OCI-LY1 (cell line): ENCODE results near the gene KIAA0586.
"Not testable (repeated sequence)": the region's sequence is repeated elsewhere in the genome, so short reads cannot be mapped to it uniquely, and the experiment has no call there.

ENCODE experiments used
- H2AFZ ChIP-seq: fragments of 200-600 bp; sonication (generic), shearing (Covaris generic); 2 replicates; pipeline ENCODE4 v1.6.0; 2014; ENCODE audit warnings: antibody characterized with exemption, mild to moderate bottlenecking, low read length
- H3F3A ChIP-seq: fragments of 200-600 bp; sonication (generic), shearing (Covaris generic); 2 replicates; pipeline ENCODE4 v1.6.0; 2014; ENCODE audit warnings: mild to moderate bottlenecking, antibody characterized with exemption, low read length, moderate library complexity; ENCODE audit not compliant: insufficient read depth
- H3K27ac ChIP-seq: fragments of 200-600 bp; sonication (generic); 2 replicates; pipeline ENCODE4 v1.5.1; 2014; ENCODE audit warnings: low read length, mixed run types, mild to moderate bottlenecking, low read depth; ENCODE audit not compliant: poor library complexity, severe bottlenecking
- H3K27me3 ChIP-seq: fragments of 200-600 bp; sonication (generic); 2 replicates; pipeline ENCODE4 v1.6.0; 2014; ENCODE audit warnings: antibody characterized with exemption, mild to moderate bottlenecking, low read length, moderate library complexity; ENCODE audit not compliant: insufficient read depth
- H3K36me3 ChIP-seq: fragments of 200-600 bp; sonication (generic); 2 replicates; pipeline ENCODE4 v1.6.1; 2014; ENCODE audit warnings: mild to moderate bottlenecking, antibody characterized with exemption, low read length, moderate library complexity, mixed read lengths; ENCODE audit not compliant: insufficient read depth
- H3K4me1 ChIP-seq: fragments of 200-600 bp; sonication (generic); 2 replicates; pipeline ENCODE4 v1.5.1; 2014; ENCODE audit warnings: mild to moderate bottlenecking, low read length, moderate library complexity; ENCODE audit not compliant: insufficient read depth, severe bottlenecking
- H3K4me2 ChIP-seq: fragments of 200-600 bp; sonication (generic), shearing (Covaris generic); 2 replicates; pipeline ENCODE4 v1.6.1; 2014; ENCODE audit warnings: low read length
- H3K4me3 ChIP-seq: fragments of 200-600 bp; sonication (generic); 2 replicates; pipeline ENCODE4 v1.5.1; 2014; ENCODE audit warnings: low read length, low read depth, mild to moderate bottlenecking, mixed read lengths; ENCODE audit not compliant: poor library complexity, severe bottlenecking
- H3K79me2 ChIP-seq: fragments of 200-600 bp; shearing (Covaris generic); 2 replicates; pipeline ENCODE4 v1.6.1; 2016; ENCODE audit warnings: mixed run types, low read length, mixed read lengths; ENCODE audit not compliant: insufficient read depth
- H3K9ac ChIP-seq: fragments of 200-600 bp; sonication (generic), shearing (Covaris generic); 2 replicates; pipeline ENCODE4 v1.6.1; 2014; ENCODE audit warnings: mild to moderate bottlenecking, low read length, mixed read lengths
- H3K9me2 ChIP-seq: fragments of 200-600 bp; sonication (generic), shearing (Covaris generic); 2 replicates; pipeline ENCODE4 v1.6.1; 2014; ENCODE audit warnings: low read depth, mild to moderate bottlenecking, low read length, mixed read lengths
- H3K9me3 ChIP-seq: fragments of 200-600 bp; shearing (Covaris generic); 2 replicates; pipeline ENCODE4 v1.6.1; 2014; ENCODE audit warnings: low read length, mixed read lengths
- H4K20me1 ChIP-seq: fragments of 200-600 bp; sonication (generic), shearing (Covaris generic); 2 replicates; pipeline ENCODE4 v1.6.0; 2016; ENCODE audit warnings: mild to moderate bottlenecking, low read length; ENCODE audit not compliant: insufficient read depth
- EZH2 ChIP-seq: fragments of 200-600 bp; sonication (generic), shearing (Covaris generic); IDR thresholded peaks from 2 replicates; pipeline ENCODE4 v1.8.0; 2017; ENCODE audit warnings: borderline replicate concordance, mixed run types, mild to moderate bottlenecking, antibody characterized with exemption, low read length, moderate library complexity, mixed read lengths
- TF ChIP-seq, protein P1 (sequence below): fragments of 200-600 bp; sonication (generic), shearing (Covaris generic); IDR thresholded peaks from 2 replicates; pipeline ENCODE4 v1.5.1; 2017; ENCODE audit warnings: mild to moderate bottlenecking, antibody characterized with exemption, low read length, moderate library complexity, mixed read lengths

KIAA0586 gene

DNA sequence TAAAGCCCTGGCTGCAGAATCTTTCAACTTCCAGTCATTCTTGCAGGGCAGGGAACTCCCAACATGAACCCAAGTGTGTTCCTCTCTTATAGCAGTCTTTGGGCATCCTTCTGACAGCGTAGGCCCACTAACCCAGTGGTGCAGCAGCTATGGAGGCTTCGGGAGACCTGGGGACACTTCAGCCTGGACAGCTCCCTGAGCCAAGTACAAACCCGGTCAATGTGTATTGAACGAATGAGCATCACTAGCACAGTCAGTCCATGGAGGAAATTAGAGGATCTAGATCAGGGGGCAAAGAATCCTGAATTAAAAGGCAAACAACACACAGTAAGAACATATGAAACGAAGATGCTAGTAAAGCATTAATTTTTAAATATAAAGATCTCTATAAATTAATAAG is 41.8 kb downstream of the KIAA0586 start:
- Histone ChIP-seq H4K20me1 (no peaks in the 10 kb centered on the region), H3K27me3 (no peaks in the 10 kb centered on the region), H3K4me1 (no peaks in the 10 kb centered on the region), H3K4me2 (no peak overlapping the region), H3K27ac (no peak overlapping the region), H3K4me3 (no peak overlapping the region), H3K79me2 (no peaks in the 10 kb centered on the region), H3K9me3 (no peaks in the 10 kb centered on the region), H3K9me2 (no peaks in the 10 kb centered on the region), H3K36me3 (peaks cover 51% of the 10 kb centered on the region), H3F3A (no peaks in the 10 kb centered on the region), H3K9ac (no peak overlapping the region), H2AFZ (no peak overlapping the region)
- no peak for TF ChIP-seq EZH2
- TF ChIP-seq, protein P1, sequence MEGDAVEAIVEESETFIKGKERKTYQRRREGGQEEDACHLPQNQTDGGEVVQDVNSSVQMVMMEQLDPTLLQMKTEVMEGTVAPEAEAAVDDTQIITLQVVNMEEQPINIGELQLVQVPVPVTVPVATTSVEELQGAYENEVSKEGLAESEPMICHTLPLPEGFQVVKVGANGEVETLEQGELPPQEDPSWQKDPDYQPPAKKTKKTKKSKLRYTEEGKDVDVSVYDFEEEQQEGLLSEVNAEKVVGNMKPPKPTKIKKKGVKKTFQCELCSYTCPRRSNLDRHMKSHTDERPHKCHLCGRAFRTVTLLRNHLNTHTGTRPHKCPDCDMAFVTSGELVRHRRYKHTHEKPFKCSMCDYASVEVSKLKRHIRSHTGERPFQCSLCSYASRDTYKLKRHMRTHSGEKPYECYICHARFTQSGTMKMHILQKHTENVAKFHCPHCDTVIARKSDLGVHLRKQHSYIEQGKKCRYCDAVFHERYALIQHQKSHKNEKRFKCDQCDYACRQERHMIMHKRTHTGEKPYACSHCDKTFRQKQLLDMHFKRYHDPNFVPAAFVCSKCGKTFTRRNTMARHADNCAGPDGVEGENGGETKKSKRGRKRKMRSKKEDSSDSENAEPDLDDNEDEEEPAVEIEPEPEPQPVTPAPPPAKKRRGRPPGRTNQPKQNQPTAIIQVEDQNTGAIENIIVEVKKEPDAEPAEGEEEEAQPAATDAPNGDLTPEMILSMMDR, result no peak

DNA sequence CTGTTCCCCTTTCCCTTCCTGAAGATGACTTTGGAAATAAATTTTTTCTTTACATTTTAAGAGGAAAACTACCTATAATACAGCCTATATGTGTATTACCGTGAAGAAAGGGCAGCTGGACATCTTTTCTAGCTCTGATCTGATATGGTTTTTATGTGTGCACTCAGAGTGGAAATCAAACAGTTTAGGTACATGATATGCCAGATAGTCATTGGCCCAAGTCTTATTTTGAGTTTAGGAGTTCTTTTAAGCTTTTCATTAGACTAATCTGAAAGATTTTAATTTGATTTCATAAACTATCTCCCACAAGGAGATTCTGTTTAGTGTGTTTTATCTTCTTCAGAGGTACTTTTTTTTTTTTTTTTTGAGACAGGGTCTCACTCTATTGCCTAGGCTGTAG is 48.8 kb downstream of the KIAA0586 start:
- H3K4me3 ChIP-seq, result no peak overlapping the region
- no peak overlapping the region for H3K27ac ChIP-seq
- H3K9me2 ChIP-seq, result no peaks in the 10 kb centered on the region
- no peak for TF ChIP-seq EZH2
- TF ChIP-seq, protein P1, result no peak
- H3K9me3 ChIP-seq, result no peaks in the 10 kb centered on the region
- peaks cover 53% of the 10 kb centered on the region for H3K36me3 ChIP-seq
- H2AFZ ChIP-seq, result no peak overlapping the region
- no peaks in the 10 kb centered on the region for H3K4me1 ChIP-seq
- H3K9ac ChIP-seq, result no peak overlapping the region
- H3K27me3 ChIP-seq, result no peaks in the 10 kb centered on the region
- no peaks in the 10 kb centered on the region for H4K20me1 ChIP-seq
- H3F3A ChIP-seq, result no peaks in the 10 kb centered on the region
- no peaks in the 10 kb centered on the region for H3K79me2 ChIP-seq
- no peak overlapping the region for H3K4me2 ChIP-seq

DNA sequence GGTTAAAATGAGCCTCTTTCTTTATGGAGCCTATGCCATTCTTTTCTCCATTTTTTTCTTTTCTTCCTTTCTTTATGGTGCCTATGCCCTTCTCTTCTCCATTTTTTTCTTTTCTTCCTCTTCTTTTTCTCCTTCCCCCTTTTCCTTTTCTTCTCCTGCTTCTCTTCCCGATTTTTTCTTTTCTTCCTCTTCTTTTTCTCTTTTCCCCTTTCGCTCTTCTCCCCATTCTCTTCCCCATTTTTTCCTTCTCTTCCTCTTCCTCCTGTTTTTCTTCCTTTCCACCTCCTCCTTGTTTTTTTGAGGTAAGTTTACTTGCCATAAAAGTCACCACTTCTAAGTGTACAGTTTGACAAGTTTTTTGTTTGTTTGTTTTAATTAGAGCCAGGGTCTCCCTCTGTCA is 50.1 kb downstream of the KIAA0586 start:
- Histone ChIP-seq H3K36me3 (peaks cover 49% of the 10 kb centered on the region), H2AFZ (no peak overlapping the region), H3K27me3 (no peaks in the 10 kb centered on the region), H3K4me1 (no peaks in the 10 kb centered on the region), H3K27ac (no peak overlapping the region), H3K4me2 (no peak overlapping the region), H3K9ac (no peak overlapping the region), H4K20me1 (no peaks in the 10 kb centered on the region), H3K4me3 (no peak overlapping the region), H3K9me2 (no peaks in the 10 kb centered on the region), H3K79me2 (no peaks in the 10 kb centered on the region), H3K9me3 (no peaks in the 10 kb centered on the region), H3F3A (no peaks in the 10 kb centered on the region)
- TF ChIP-seq EZH2, result no peak
- TF ChIP-seq, protein P1, result no peak

DNA sequence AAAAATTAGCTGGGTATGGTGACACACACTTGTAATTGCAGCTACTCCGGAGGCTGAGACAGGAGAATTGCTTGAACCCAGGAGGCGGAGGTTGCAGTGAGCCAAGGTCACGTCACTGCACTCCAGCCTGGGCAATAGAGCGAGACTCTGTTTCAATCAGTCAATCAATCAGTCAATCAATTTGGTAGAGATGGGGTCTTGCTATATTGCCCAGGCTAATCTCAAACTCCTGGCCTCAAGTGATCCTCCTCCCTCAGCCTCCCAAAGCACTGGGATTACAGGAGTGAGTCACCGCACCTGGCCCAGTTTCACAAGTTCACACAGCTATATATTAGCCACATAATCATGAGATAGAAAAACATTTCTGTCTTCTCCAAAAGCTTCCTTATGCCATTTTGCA is 50.8 kb downstream of the KIAA0586 start:
- H3K36me3 ChIP-seq, result peaks cover 47% of the 10 kb centered on the region
- not testable (repeated sequence) for H3K9me3 ChIP-seq, H3K79me2 ChIP-seq, H3K4me2 ChIP-seq, H3K27me3 ChIP-seq, H3K9ac ChIP-seq, H4K20me1 ChIP-seq, H3K27ac ChIP-seq, H3K9me2 ChIP-seq, H3F3A ChIP-seq, H3K4me1 ChIP-seq, H3K4me3 ChIP-seq, H2AFZ ChIP-seq
